GM21825 (cell line): ENCODE data around the gene SMC3.
"Not testable (repeated sequence)": the region's sequence is repeated elsewhere in the genome, so short reads cannot be mapped to it uniquely, and the experiment has no call there.

Source experiments
- ATAC-seq: cut with Tn5 transposase; IDR thresholded peaks from one replicate; pipeline ENCODE4 v1.9.1; 2021; ENCODE audit warnings: mild to moderate bottlenecking, moderate library complexity; ENCODE audit not compliant: unreplicated experiment

SMC3 gene

DNA sequence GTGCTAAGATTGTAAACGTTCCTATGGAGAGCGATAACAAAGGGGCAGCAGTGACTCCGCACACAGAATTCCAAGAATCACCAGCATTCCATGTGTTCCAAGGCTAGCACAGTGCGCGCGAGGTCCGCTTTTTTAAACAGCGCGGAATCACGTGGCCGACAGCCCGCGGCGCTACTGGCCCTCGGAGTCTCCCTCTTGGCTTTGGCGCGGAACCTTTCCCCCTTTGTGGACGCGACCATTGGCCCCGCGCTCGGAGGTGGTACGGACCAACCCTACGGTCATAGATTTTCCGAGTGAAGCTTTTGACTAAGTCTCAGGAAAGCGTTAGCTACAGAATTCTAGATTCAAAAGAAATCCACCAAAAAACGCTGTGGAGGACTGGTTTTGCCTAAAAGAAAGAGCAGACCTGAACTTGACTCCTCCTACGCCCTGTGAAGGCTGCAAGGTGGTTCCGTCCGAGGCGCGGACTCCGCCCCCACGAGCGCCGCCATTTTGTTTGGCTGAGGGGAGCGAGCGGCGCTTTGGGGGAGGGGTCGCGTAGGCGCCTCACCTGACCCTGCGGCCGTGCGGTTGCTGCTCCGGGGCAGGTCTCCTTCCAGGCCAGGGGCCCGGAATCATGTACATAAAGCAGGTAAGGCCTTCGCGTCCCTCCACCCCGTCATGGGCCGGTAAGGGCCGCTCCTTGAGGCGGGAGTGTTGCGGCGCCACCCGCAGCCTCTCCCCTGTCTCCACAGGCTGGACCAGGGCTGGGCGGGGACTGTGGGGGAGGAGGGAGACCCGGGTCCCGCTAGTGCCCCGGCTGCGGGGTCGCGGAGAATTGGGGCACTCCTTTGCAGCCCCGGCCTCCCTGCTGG is at the start of gene SMC3:
Gene SMC3 (plus strand): TSS at position 495 of the 854 bp plus-strand sequence. CDS start 122 bp downstream, at position 617.
- ATAC-seq: peak; percentile 85

DNA sequence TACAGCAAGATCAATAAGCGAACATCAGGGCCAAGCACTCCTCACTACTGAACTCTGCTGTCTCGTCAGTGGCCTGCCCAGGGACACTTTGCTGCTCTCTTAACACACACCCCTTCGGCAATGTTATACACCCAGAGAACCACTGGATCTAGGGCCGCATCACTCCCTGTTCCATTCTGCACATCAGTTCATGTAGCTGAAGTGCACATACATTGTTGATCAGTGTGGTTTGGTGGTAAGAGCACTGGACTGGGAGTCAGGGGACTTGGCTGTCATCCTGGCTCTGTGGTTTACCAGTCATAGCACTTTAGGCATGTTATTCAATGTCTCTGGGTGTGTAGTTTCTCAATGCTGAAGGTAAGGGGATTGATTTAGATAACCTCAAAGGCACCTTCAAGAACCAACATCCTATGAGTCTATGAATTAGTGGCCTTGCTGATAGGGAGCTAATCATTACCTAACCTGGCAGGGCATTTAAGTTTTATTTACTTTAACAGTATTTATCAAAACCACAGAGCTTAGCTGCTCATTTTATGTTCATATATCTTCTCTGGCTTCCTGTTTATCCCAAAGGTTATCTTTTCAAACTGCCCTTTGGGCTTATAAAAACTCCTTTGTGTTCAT is 45.0 kb upstream of the SMC3 start:
- no peak for ATAC-seq

DNA sequence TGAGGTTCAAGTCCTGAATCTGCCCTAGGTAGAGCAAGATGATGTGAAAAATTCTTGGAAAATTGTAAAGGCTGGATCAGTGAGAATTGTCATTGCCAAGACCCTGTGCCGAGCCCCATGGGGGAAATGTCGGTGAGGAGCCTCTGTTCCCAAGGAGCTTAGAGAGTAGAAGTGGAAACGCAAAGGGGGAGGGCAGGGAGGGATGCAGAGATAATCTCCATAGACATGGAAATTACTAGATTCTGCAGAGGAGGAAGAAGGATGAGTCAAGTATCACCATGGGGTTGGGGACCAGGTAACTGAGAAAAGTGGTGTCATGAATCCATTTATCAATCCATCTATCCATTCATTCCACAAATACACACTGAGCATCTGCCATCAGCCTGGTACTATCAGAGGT is 43.8 kb upstream of the SMC3 start:
- no peak for ATAC-seq

DNA sequence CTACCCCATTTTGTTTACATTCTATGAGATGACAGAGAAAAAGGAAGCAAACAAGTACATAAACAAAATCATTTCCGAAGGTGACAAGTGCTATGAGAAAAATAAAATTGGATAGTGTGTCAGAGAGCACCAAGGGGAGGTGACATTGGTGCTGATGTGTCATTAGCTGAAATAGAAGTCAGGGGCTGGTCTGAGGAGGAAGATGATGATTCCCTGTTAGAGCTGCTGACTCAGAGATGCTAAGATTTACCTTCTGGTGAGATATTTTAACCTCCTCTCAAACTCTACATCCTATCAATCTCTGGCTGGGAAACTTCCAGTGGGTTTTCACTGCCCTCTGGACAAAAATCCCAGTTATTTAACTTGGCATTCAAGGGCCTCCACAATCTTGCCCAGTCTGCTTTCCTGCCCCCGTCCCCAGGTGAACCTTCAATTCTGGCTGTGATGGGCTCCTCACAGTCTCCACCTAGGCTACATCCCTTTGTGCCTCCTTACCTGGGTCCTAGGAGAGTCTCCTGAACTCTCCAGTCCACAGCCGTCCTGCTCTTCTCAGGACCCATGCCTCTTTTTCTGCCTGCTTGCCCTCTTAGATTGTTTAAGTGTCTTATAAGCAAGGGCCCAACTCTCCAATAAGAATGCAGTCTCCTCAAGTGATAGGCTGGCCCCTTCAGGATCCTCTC is 43.2 kb upstream of the SMC3 start:
- ATAC-seq: no peak

DNA sequence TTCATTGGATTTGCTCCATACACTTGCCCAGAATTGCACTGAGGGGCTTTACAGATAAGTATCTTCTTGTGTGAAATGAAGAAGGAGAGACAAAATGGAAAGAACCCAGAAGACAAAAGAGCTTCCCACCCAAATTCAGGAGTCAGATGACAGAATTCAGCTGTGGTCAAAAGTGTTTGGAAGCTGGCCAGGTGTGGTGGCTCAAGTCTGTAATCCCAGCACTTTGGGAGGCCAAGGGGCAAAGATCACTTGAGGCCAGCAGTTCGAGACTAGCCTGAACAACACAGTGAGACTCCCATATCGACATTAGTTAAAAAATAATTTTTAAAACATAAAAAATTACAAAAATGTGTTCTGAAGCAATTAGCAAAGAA is 42.6 kb upstream of the SMC3 start:
- ATAC-seq: no peak

DNA sequence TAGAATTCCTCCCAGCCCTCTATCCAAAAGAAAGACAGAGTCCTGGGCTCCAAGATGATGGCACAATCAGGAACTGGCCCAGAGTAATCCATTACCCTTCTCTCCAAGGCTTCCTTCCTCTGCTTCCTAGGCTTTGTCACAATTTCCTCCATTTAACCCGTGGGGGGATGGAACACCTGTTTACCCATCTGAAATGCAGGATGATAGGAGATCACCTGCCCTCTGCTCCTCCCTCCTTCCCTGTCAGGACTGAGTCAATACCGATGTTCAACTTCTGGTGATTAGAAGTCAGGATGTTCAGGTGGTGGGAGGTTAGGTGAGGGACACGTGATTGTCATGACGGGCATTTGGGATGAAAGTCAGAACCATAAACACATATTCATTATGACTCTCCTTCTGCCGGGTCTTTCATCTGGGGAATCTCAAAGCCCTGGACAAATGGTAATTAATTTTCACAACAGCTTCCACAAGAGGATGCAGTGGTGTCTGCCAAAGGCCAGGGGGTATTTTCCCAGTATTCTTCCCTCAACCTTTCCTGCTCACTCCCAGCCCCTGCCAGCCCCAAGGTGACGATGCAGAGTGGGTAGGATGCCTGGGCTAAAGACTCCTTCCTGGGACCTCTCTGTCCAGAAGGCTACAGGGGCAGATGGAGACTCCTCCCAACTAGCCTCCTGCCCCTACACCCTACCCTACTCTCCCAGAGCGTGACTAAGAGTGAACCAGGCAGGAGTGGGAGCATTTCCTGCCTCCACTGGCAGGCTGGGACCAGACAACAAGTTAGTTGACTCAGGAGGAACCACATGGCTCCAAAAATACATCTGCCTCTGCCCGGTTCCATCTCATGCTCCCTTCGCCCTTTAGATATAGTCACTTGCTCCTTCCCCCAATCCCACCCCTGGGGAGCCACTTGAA is 41.9 kb upstream of the SMC3 start:
- no peak for ATAC-seq

DNA sequence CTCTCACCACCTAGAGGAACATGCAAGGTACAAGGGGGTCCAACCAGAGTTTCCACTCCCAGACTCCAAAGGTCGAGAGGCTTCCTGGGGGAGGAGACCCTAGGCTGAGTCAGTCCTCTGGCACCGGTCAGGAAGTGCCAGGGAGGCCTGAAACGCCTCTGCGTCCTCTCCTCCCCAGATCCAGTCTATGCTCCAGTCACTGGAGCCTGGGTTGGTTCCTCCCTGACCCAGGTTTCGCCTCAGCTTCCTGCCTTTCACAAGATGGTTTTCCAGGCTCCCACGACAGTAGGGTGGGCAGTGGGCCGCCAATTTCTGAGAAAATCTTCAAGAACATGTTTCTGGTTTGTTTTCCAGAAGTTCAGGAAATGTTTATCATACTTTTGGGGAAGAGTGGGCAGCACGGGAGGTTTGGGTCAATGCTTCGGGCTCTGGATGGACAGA is 39.7 kb upstream of the SMC3 start:
- ATAC-seq: no peak

DNA sequence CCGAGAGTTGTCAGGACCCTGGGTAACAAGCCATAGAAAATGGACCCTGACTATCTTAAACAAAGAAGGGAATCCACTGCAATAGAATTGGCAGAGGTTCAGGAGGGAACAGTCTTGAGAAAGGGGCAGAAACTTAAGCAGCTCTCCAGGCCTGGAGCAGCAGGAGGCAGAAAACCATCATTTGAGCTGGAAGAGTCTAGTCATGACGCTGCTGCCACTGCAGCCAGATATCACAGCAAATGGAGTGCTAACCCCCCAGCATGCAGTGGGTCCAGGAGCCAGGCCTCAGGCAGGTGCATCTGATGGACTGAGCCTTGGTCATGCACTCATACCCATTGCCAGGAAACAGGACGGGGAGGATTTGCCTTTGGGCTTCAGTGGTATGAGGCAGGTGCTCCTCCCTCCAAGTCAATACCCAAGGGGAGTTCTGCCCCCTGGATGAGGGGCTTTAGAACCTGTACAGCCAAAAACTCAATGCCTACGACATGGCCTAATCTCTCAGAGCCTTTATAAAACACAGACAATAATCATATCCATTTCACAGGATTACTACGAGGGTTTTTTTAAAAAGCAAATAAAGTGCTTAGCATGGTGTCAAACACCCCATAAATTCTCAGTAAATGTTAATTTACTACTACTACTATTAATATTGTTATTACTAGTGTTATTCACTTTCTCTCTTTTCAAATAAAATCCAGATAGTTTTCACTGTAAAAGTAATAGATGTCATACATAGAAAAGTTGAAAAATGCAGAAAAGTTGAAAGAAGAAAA is 39.1 kb upstream of the SMC3 start:
- peak; percentile 6 for ATAC-seq

DNA sequence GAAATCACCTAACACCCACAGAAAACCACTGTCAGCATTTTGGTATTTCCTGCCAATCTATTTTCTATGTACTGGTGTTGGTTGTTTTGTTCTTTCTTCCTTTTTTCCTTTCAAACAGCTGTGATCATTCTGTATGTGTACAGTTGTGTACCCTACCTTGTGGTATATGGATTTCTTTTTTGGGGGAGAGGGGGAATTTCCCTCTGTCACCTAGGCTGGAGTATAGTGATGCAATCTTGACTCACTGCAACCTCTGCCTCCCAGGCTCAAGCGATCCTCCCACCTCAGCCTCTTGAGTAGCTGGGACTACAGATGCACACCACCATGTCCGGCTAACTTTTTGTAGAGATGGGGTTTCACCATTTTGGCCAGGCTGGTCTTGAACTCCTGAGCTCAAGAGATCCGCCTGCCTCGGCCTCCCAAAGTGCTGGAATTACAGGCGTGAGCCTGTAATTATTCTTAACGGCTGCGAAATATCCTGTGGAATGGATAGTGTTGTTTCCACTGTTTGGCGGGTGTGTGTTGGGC is 38.4 kb upstream of the SMC3 start:
- ATAC-seq: peak; percentile 70

DNA sequence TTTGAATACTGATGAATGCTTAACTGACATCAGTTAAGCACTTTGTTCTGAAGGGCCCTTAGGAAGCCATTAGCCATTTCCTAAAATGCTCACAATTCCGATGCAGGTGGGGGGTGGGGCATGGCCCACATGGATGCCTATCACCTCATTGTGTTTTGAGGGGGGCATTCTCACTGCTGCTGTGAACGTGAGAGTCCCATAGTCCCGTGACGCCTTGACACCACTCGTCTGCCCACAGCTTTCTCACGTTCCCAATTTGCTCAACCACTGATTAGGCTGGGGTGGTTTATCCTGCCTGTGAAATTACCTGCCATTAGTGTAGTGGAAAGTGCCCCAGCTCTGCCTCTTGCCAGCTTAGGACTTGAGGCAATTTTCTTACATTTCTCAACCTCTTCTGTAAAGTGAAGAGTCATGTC is 37.9 kb upstream of the SMC3 start:
- no peak for ATAC-seq

DNA sequence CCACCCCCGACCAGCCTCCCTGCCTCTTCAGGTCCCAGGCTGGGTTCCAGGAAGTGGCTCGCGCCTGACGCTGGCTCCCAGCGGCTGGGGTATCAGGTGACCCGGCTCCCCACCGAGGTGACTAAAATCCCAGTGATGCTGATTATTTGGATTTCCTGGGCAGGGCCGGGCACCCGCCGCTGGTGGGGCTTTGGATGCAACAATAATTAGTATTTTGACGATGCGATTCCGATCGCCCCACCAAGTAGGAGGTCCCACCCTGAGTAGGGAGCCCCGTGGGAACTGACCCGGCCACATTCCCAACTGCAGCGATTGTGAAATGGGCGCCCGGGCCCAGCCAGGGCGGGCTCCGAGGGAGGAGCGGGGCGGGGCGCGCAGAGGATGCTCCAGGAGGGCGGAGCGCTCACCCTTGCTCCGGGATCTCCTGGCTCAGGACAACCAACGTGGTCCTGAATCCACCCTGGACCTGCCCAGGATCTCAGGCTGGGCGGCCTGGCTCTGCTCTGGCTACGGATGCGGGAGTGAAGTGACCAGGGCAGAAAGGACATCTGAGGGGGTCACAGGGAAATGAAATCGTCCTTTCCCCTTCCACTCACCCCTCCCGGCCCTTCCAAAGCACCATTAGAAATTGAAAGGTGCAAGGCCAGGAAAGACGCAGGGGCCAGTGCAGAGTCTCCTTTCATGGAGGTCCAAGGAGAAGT is 37.2 kb upstream of the SMC3 start:
- ATAC-seq: no peak

DNA sequence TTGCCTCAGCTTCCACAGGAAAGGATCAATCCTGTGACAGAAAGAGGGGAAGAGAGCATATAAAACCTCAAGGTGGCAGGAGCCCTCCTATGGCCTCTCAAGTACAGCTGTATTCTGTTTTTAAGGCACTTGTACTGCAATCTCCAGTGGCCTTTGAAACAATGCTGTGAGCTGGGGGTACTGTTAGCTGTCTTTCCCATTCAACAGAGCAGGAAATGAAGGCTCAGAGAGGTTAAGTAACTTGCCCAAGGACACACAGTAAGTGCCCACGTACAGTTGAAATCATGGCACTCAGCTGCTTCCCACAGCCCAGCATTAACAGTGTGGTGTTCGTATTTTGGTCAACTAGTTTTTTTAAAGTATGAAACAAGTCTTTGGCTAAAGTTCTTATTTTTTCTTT is 35.8 kb upstream of the SMC3 start:
- no peak for ATAC-seq

DNA sequence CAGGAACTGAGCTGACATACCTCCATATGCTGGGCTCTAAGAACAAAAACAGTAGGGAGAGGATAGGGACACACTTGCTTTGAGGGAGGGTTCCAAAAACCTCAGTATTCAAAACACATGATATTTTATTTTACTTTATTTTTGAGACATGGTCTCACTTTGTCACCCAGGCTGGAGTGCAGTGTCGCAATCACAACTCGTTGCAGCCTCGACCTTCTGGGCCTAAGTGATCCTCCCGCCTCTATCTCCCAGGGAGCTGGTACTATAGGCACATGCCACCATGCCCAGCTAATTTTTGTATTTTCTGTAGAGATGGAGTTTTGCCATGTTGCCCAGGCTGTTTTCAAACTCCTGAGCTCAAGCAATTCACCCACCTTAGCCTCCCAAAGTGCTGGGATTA is 34.9 kb upstream of the SMC3 start:
- not testable (repeated sequence) for ATAC-seq

DNA sequence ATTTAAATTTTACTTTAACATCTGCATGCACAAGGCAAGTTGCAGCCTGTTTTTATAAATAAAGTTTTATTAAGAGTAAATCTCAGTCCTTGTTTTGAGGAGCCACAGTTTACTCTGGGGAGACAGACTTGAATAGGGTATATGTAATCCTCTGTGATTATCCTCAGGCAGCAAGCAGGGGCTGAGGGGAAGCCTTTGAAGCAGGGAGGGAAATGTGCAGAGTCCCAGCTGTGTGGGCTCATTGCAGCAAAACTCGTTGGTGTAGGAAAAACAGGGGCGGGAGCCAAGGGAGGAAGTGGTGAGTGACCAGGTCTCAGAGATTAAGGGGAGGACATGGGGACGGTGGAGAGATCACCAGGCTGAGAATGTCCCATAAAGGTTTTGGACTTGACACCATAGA is 34.3 kb upstream of the SMC3 start:
- ATAC-seq: no peak

DNA sequence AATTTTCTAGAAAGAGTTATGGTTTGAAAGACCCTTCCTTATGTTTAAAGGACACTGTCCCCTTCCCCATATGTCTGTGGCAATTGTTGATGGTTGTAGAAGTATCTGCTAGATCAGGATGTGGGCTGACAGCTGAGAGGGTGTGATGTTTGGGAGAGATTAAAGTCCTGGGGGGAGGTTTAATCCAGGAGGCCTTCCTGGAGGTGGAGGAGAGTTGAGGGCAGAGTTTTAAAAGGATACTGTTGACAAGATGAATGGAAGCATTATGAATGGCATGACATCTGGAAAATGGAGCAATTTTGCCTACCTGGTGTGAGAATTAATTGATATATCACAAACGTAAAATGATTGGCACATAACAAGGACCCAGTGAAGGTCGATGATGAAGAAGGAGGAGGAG is 32.9 kb upstream of the SMC3 start:
- no peak for ATAC-seq

DNA sequence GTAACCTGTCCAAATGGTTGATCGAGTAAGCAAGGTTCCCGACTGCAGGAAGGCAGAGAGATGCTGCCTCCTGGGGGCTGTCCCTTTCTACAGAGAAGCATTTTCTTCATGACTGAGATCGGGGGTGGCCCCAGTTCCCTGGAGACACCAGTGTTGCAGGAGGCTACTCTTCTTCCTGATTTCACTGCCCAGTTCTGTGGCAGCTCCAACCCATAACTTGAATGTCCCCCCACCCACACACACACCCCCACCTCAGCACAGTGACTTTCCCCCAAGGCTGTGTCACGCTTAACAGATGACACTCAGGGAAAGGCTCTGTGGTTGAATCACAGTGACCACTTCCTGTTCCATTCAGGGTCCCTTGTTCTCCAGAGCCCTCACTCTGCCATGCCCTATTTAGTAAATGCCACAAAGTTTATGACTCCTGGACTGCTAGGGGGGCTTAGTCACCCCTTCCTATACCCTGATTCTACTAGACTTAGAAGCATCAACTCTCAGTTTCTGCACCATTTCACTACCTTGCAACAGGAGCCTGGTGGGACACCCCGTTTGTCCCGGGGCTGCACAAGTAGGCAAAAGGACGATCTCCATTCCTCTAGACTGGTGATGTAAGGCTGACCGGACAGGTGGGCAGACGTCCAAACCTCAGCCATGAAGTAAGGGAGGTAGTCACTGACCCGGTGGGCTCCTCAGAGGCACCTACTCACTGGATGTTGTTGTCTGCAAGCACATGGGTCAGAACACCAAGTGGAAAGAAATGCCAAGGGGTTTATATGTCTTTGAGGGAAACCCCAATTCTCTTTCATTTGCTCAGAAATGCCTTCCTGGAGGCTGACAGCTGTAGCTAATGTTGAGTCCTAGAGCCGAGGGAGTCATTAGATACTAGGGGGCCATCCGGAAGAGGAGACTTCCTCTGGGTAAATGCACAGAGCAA is 31.3 kb upstream of the SMC3 start:
- peak; percentile 88 for ATAC-seq

DNA sequence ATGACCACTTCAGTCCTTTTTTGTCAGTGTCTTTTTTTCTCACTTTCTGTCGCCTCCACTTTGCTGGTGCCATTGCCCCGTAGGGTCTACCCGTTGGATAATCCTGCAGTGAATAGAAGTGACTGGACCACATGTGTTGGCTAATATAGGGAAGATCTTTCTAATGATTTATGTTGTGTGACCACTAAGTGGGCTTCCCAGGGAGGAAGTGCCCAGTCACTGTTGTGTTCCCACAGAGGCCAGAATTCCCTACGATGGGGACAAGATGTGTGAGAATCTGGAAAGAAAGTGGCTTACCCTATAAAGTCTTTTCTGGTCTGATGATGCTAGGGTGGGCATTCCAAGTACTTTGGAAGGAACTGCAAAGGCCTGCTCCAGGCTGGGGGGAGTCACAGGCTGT is 28.4 kb upstream of the SMC3 start:
- no peak for ATAC-seq

DNA sequence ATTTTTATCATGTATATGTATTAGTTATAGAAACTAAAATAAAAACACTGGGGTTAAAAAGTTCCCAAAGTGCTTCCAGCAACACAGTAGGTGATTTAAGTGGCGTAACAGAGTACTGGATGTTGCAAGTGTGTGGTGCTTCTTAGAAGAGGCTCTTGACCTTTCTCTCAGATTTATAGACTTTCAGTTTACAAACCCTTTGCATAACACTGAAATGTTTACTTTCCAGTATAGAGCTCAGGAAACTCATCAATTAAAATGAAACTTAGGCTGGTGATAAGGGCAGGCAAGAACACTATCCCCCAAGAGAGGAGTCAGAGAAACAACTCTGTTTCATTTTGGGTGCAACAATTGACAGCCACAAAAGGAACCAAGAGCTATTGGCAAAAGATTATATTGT is 27.5 kb upstream of the SMC3 start:
- no peak for ATAC-seq
